ENCODE results near the gene CSRP1.
A peak's percentile ranks its signal among the peaks of the same experiment; 100 is the strongest.

Gene CSRP1

DNA sequence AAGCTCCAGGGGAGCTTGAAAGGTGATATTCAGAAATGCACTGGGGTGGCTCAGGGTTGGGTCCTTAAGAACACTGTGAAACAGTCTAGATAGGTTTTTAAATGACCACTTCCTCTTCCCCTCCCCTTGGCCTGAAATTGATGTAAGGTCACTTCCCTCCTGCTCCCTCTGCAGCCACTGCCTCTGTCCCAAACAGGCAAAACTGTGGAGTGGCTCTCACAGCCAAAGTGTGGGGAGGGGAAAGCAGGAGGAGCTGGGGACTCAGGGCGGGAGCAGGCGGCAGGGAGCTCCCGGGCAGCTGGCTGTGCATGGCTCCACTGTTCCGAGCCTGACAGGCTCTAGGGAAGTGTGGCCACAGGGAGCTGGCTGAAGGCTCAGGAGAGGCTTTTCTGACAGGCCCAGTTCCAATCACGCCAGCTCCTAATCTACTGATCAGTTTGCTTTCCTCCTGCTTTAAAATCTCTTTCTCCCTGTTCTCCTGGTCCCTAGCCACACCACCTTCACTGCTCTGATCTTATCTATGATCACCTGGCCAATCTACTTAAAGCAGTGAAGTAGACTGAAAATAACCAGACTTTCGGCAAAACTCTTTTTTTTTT, 5.1 kb upstream of the CSRP1 start:
- DNase-seq = no peak

DNA sequence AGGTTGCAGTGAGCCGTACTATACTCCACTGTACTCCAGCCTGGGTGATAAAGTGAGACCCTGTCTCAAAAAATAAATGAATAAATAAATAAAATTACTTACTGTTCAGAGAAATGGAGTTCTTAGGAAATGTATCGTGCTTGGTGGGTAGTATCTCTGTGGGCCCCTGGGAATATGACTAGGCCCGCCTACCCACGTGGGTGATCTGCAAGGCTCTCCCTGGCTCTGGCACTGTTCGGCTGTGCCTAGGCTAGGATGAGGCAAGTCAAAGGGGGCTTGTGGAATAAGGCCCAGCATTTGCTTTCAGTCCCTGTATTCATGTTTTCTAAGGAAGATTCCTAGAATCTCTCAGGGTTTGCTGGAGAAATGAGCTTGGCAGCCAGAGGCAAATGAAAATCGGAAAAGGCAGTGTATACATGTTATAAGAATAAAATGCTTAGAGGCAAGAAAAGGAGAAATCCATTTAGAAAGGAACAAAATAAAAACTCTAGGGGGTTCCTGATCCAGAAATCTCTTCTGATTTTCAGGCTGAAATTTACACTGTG, 4.5 kb upstream of the CSRP1 start:
- DNase-seq = no peak

DNA sequence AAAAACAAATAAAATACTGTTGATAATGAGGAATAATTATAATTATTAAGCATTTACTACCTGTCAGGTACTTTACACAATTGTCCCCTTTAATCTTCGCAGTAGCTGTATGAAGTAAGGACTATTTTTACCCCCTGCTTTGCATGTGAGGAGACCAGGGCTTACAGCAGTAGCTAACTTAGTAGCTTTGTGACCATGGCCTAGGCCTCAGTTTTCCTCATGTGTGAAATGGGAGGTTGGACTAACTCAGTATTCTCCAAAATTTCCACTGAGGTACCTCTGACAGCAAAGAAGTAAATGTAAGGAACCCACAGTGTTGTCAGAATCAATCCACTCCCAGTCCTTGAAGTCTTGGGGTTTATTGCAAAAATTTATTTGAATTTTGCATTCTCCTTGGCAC, 3.8 kb upstream of the CSRP1 start:
- no peak for DNase-seq

DNA sequence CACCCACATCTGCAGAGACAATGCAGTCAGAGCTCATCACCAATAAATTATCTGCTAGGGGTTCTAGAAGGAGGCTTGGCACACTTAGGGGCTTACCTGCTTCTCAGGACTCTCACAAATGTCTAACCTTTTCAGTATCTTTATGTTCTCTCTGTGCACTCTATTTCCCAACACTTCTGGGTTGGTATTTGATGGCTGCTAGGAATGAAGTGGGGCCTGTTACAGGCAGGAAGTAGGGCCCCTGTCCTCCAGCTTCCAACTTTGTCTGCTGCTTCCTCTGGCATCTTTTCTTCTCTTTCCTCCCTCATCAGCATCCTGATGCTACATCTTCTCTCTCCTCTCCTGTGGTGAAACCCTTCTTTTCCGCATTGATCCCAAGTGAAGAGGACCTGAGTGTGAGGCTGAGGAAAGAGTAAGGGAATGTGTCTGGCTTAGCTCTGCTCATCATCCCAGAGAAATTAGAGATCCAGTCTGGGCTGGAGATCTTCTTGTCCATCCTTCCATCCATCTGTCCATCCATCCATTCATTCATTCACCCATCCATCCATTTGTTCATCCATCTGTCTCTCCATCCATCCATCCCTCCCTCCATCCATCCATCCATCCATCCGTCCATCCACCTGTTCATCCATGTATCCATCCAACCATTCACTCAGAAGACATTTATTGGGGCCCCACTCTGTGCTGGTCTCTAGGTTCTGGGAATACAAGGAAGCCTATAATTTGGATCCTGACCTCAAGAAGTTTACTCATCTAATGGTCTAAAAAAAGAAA, 2.9 kb upstream of the CSRP1 start:
- DNase-seq = no peak

DNA sequence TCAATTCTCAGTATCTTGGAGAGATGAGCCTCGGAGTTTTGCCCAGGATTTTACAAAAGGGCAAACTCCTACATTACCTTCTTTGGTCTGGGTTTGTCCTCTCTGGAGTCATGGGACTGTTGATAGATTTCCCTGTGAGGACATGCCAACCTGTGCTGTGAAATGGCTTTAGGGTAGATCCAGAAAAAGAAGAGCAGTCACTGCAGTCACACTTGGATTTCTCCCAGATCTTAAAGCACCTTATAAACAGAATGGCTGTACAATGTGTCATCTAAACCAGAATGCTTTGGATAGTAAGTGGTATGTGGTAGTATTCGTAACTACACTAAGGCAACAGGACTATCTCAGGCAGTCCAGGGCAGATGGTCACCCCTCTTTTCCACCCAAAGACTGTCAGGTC, 1.9 kb upstream of the CSRP1 start:
- DNase-seq = no peak

DNA sequence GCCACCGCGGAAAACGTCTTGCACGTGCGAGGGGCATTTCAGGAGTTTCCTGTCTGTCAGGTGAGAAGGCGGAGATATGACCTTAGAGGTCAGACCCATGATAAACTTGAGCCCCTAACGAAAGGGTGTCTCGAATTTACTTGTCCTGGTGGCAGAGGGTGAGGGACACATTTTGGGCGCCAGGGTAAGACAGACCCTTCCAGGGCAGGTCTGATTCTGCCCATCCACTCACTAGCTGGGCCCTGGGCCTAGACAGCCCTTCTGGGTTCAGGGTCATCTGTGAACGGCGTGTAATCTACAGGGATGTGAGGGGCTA, 395 bp upstream of the CSRP1 start:
- no peak for DNase-seq

DNA sequence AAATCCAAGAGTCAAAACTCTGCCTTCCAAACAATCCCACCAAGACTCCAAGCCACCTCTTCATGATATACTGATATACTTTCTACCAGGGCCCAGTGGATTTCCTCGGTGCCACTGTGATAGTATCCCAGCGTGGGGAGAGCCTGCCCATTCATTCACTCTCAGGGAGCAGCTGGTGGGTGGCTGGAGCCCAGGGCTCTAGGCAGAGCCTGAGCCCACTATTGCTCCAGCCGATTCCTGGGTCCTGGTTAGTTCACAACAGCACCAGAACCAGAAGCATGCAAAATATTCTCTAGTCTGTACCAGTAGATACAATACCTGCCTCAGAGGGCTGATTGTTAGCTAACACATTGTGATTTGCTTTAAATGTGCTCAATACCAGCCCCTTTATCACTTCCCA, 831 bp downstream of the CSRP1 start:
- no peak for DNase-seq

DNA sequence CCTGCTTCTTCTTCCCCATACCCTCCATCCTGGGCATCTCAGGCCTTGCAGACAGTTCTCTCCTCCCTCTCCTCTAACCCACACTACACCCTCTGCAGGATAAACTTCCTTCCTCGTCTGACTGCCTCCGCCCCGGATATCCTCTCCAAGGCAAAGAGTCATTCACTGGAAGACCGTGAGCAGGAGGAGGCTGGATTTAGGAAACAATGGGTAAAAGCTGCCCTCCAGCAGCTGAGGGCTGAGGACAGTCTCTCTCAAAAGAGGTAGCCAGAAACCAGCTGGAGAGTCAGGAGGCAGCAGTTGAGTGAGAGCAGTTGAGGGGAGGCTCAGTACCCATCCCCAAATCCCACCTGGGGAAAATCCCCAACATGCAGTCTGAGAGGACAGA, 1.4 kb downstream of the CSRP1 start:
- DNase-seq = no peak

DNA sequence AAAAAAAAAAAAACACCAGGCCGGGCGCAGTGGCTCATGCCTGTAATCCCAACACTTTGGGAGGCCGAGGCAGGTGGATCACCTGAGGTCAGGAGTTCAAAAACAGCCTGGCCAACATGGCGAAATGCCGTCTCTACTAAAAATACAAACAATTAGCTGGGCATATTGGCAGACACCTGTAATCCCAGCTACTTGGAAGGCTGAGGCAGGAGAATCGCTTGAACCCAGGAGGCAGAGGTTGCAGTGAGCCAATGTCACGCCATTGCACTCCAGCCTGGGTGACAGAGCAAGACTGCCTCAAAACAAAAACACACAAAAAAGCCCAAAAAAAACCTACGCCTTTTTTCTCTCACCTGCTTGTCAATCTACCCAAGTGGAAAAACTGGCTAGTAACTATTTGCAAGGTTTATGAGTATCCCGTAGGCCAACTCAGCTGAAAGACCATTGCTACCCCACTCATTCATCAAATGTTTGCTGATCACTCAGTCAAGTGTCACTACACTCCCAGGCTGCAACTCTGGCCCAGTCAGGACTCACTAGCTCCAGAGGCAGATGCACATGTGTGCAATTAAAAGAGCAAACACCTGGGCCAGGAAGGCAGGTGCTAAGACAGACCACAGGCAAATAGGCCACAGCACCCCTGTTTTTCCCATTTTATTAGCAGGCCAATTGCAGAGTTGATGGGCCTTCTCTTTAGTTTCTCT, 2.0 kb downstream of the CSRP1 start:
- DNase-seq = no peak

DNA sequence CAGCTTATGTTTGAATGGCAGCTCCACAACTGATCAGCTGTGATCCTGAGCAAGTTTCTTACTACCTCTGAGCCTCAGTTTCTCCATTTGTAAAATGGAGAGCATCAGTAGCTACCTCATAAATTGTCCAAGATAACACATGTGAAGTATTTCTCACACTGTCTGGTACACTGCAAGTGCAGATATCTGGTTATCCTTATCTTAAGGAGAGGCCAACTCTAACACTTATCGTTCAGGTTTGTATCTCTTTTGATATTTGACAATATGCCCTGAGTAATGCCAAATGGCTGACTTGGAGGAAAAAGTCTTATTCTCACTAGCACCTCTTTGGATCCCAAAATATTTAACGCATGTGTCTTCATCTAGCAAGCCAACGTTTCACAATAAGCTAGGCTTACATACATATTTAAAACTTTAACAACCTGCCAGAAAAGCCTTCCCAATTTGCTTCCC, 2.7 kb downstream of the CSRP1 start:
- no peak for DNase-seq

DNA sequence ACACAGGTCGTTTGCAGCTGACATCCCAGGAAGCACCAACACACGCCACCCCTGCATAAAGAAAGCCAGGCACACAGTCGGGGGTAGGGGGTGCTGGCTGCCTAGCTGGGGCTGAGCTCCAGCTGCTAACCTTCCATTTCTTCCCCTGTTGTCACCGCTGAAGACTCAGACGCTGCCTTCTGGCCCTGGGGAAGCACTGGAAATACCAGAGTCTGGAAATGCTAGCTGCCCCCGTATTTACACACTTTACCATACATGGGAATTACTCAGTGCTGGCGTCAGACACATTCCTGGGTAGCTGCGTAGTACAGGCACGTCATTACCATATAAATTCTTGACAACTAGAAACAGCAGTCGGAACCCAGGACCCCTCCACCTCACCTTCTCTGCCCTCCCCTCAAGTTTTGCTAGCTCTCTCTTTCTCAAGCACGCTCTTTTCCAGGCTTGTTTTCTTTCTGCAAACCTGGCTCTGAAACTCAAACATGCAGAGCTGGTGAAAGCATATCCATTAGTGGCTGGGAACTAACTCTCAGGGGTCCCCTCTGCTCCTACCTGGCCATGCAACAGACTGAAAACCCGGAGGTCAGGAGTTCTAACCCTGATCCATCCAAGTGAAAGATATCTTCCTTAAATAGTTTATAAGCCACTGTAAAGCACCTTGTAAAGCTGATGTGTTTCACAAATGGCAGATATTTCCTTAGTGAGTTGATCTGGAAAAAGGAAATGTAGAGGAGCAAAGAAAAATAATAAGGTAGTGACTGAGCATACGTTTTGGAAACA, 3.3 kb downstream of the CSRP1 start:
- no peak for DNase-seq

DNA sequence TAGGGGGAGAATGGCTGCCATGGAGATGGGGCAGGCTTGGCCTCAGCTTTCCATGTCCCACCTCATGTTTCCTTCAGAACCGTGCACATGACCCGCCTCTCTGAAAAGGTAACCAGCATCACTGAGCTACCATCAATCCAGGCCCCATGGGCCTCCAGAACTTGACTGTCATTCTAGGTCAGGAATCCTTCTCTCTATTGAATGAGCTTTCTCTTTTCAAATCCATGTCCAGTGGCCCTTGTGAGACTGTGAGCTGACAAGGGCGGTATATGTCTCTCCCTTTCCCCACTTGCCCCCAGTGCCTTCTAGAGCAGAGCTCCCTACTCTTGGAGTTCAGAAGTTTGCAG, 4.4 kb downstream of the CSRP1 start:
- DNase-seq = no peak

DNA sequence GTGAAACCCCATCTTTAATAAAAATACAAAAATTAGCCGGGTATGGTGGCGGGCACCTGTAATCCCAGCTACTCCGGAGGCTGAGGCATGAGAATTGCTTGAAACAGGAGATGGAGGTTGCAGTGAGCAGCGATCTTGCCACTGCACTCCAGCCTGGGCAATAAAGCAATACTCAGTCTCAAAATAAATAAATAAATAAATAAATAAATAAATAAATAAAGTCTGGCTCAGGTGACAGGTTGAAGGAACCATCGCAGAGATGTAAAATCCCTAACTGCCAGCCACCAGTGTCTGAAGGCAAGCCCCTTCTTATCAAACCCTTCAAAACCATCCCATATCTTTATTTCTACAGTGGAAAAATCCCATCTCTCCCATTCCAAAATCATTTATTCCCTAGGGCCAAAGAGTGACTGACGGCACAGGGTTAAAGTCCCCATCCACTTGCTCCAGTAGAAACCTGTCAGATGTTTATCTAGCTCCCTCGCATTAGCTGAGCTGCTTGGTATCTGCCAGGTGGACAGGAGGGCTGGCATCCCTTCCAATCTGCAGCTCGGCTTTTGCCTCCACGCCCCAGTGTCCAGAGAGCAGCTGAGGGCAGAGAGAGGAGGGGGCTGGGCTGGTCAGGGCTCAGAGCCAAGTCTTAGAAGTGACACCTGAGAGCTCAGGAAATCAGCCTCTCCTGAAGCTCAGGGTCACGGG, 5.0 kb downstream of the CSRP1 start:
- DNase-seq = no peak

DNA sequence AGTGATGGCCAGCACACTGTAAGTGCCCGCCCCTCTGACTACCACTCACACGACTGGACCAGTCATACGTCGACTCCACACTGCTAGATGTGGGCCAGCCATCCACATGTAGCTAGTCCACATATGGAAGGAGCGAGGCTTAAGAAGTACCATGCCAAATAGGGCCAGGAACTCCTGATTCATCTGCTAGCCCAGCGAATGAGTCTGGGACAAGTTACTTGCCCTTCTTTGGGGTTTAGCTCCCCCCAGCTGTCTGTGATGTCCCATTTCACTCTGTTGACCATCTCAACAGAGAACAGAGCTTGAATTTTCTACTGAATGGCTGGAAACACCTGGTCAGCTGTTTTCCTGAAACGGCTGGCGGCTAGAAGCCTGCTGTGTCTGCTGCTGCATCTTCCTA, 5.8 kb downstream of the CSRP1 start:
- DNase-seq = no peak

DNA sequence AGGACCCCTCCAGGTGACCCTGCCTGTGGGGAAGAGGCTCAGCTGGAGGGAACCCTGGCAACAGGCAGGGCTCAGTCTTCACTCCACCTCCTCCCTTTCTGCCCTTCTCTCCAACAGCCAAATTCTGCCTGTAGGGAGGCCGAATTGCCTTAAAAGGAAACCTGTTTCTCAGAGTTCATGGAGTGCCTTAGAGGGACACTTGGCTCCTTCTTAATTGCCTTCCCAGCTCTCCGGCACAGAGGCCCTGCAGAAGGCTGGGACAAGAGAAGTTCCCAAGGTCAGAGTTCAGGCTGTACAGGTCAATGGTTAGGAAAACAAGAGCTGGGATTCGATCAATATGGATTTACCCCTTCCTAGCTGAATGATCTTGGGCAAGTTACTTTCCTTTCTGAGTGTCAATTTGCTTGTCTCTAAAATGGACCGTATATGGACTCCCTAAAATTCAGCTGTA, 6.2 kb downstream of the CSRP1 start:
- DNase-seq = no peak

DNA sequence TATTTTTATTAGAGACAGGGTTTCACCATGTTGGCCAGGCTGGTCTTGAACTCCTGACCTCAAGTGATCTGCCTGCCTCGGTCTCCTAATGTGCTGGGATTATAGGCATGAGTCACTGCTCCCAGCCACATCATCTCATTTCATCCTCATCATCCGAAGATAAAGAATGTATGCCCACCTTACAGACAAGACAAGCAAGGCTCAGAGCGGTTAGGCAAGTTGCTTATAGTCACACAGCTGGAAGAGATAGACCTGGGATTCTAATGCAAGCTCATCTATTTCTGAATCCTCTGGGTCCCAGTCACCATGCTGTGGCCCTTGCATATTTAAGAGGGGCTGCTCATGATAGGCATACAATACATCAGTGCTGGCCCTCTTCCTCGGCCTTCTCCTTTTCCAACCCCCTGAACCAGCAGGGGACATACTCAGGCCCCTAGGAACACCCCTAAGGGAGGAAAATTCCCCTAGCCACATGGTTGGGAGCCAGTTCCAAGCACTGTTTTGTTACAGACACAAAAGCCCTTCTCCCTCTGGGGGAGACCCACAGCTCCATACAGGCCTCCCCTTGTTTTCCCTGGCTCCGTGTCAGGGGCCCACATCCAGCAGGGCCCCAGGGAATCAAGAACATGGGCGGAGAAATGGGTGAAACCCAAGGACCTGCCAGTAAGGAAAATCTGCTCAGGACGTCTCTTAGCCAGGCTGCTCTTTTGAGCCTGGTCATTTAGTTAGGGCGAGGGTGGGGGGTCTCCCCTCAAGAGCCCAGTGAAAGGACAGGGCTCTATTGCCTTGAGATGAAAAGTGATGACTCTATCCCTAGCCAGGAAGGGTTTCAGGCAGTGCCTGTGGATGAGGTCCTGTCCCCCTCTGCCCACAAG, 6.9 kb downstream of the CSRP1 start:
- no peak for DNase-seq

DNA sequence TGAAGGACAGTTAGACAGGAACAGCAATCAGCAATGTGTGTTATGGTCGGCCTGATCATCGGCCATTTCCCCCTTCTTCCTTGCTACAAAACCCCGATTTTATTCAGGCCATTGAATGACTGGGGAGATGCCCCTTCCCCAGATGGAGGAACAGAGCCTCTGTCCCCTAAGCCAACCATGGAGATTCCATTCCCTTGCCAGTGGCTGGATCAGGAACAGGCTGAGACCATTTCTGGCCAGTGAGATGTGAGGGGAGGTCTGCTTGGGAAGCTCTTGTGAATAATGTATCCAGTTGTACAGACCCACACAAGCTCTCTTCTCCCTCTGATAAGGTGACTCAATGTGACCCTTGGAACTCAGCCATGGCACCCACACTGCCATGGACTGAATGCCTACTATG, 7.7 kb downstream of the CSRP1 start:
- no peak for DNase-seq

DNA sequence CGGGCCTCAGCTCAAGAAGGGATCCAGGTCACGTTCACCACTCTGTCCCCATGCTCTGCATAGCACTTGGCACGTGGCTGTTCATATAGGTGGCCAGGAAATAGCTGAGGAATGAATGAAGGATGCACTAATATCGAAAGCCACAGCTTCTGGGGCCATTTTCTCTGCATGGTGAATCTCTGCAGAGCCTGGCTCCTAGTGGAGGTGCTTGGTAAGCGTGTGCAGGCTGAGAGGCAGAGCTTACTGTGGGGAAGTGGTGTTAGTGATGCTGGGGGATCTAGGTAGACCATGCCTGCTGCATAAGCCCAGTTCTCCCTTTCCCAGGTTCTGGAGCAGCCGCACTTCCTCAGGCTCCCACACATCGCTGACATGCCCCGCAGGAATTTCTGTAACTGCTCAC, 8.3 kb downstream of the CSRP1 start:
- peak in 1 of 5 experiments; percentile 10 for DNase-seq

DNA sequence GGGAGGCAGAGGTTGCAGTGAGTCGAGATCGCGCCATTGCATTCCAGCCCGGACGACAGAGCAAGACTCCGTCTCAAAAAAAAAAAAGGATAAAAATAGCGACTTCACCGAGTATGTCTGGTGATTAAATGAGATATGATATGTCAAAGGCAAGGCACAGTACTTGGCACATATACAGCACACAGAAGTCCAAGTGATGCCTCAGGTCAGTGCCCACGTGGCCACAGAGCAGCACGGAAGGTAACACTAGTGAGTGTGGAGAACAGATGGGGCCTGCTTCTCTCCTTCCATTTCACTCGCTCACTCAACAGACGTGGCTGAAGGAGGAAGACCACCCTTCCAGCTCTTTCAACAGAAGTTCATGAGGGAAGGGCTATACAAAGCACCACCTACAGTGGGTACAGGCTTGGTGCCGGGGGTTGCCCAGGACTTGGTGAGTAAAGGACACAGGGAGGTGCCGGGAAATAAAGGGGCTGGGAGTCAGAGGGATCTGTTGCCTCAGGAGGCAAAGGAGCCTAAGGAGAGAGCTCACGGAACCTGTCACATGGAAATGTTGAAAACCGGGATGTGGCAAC, 8.9 kb downstream of the CSRP1 start:
- DNase-seq = no peak

DNA sequence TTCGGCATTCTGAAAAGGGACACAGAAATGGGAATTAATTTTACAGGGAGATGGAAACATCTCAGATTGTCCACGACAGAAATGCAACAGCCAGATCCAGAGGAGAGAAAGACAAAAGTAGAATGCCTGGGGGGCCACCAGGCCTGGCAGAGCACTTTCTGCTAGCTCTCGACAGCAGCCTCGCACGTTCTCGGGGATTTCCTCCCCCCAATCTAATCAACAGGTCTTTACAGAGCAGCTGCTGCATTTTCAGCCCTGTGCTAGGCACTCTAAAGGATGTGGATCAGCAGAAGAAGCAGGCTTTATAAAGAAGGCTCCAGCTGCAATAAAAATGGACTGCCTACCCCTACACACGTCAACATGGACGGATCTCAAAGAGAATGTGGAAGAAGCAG, 10.6 kb downstream of the CSRP1 start:
- no peak for DNase-seq

Data from T-helper 2 cell (primary cell).